NOMO-1 (cell line): ENCODE measurements around the gene ALKBH4.
"Not testable (repeated sequence)": the region's sequence is repeated elsewhere in the genome, so short reads cannot be mapped to it uniquely, and the experiment has no call there.

Source experiments
- DNase-seq, 2 experiments: peaks; one replicate each; lab custom pipeline; 2025; ENCODE audit not compliant: unreplicated experiment in 2 of 2; lab: John Stamatoyannopoulos, UW

The ALKBH4 gene

DNA sequence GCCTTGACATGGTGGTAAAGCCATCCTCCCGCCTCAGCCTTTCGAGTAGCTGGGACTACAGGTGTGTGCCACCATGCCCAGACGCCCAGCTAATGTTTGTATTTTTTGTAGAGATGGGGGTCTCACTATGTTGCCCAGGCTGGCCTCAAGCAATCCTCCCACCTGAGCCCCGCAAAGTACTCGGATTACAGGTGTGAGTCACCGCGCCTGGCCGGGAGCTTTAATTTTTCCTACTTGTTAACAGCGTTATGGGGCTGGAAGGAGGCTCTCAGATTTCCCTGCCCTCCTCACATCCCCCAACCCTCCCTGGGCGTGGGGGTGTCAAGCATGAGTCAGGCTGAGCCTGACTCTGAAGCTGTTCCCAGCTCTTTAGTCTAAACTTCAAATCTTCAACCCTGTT lies 8.3 kb downstream of the ALKBH4 start:
- no peak for DNase-seq

DNA sequence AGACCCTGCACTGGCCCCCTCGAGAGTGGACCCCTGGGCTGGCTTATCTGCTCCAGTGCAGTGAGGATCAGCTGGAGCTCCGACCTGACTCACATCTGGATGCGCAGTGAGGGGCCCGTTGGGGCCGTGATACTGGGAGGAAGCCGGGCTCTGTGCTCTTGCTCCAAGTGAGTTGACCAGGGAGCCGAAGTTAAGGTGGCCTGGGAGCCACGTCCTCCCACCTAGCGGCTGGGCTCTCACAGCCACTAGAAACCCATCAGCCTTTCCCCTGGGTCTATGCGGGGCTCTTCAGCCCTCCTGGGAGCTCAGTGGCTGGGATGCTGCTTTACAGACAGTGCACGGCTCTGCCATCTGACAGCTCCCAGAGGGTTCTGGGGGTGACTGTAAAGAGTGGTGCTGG lies 9.1 kb downstream of the ALKBH4 start:
- no peak for DNase-seq

DNA sequence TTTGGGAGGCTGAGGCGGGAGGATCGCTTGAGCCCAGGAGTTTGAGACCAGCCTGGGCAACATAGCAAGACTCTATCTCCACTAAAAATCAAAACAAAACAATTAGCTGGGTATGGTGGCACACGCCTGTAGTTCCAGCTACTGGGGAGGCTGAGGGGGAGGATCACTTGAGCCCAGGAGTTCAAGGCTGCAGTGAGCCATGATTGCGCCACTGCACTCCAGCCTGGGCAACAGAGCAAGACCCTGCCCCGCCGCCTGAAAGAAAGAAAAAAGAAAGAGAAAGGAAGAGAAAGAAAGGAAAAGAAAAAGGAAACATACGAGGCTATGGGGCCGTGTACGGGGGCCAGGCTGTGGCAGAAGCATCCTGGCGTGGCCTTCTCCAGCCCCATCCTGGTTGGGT lies 9.7 kb downstream of the ALKBH4 start:
- not testable (repeated sequence) for DNase-seq

DNA sequence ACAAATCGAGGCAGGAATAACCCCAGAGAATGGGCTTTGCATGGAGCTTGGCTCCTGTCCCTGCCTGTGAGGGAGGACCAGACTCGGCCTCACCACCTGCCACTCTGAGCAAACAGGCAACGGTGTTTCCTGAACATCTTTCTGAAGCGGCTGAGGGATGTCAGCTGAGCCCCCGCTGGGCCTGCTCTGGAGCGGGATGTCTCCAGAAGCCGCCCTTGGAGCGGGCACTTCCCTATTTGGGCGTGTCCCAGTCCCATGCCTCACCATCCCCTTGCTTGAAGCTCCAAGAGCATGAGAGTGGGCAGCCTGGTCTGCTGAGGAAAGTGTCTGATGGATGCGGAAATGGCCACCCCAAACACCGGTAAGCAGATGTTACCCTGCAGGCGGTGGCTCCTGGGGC lies 10.2 kb downstream of the ALKBH4 start:
- DNase-seq = no peak

DNA sequence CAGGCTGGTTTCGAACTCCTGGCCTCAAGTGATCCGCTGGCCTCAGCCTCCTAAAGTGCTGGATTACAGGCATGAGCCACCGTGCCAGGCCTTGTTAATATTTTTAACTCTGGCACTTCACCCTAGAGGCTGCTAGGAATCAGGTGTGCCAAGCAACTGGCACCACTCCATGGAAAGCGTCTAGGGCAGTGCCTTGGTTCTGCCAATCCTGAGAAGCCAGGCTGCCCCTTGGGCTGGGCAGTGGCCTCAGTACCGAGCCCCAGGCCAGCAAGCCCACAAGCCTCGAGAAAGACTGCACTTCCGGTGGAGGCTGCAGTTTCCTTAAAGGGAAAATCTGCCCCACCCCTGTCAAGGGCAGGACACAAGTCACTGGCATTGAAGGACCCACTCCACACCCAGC lies 11.3 kb downstream of the ALKBH4 start:
- no peak for DNase-seq

DNA sequence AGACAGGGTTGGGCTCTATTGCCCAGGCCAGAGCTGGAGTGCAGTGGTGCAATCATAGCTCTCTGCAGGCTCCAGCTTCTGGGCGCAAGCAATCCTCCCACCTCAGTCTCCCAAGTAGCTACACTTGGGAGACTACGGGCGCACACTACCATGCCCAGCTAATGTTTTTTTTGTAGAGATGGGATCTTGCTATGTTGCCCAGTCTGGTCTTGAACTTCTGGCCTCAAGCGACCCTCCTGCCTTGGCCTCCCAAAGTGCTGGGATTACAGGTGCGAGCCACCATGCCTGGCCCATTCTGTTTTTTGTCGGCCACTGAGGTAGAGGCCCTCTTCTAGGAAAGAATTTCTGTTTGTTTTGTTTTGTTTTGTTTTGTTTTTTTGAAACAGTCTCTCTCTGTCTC lies 12.2 kb downstream of the ALKBH4 start:
- no peak for DNase-seq

DNA sequence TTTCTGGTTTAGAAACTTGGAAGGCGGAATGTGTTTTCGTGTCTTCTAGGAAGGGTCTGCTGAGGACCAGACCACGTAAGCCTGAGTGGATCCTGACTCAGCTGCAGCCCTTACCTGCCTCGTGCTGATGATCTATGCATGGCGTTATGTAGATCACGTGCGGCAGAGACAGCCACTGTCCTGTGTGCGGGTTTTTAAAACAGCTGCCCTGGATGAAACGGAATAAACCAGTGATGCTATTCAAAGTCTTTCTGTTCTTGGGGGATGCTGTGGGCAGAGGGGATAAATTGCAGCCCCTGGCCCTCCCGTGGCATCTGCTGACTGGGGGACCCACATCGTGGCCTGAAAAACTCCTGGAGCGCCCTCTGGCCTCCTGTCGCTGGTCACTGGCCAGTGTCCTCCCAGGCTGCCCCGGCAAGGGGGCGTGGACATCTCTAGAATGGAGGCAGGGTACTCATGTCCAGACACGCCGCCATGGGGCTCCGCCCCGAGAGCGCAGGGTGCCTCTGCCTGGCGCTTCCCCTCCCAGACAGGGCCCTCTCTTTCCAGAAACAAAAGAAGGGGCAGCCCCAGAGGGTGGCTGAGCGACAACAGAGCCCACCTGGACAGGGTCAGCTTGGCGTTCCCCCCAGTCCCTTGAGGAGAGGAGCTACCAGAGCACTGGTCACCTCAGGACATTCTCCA lies 13.2 kb downstream of the ALKBH4 start:
- DNase-seq = no peak

DNA sequence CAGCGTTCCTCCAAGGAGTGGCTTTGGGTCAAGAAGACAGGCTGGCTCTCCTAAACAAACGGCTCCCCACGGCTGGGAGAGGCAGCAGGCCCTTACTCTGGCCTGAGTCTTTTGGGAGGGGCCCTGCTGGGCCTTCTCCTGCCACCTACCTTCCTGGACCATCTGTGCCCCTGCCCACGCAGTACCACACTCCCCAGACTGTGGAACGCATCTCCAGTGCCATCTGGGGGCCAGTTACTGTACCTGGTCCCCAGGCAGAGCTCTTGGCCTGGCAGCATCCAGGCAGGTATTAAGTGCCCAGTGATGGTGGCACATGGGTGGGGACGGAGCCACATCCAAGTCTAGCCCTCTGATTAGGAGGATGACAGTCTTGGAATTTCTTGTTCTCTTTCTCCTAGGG lies 14.4 kb downstream of the ALKBH4 start:
- DNase-seq = peak in 1 of 2 experiments; percentile 5

DNA sequence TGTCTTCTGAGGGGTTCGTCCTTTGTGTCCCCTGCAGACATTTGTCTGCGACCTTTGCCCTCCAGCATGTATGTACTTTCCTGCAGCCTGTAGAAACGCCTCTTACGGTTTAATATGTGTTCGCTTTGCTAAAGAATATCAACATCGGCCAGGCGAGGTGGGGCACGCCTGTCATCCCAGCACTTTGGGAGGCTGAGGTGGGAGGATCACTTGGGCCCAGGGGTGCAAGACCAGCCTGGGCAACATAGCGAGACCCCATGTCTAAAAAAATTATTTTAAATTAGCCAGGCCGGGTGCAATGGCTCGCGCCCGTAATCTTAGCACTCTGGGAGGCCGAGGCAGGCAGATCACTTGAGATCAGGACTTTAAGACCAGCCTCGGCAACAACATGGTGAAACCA lies 15.5 kb downstream of the ALKBH4 start:
- DNase-seq = no peak

DNA sequence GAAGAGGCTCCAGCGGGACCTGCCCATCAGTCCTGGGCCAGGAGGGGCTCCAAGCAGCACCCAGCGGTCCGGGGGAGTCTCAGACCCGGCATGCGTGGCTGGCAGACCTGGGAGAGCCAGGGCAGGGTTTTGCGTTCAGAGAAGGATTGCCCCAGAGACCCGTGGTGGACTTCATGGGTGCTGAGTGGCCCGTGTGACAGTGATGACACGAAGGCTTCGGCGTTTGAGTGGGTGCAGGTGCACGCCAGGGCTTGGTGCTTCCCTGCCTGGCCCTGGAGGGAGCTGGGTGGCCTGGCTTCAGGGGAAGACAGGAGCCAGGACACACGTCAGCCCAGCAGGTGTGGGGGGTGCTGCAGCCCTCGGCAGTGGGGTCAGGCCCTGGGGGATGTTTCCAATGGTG lies 17.4 kb downstream of the ALKBH4 start:
- DNase-seq = no peak

DNA sequence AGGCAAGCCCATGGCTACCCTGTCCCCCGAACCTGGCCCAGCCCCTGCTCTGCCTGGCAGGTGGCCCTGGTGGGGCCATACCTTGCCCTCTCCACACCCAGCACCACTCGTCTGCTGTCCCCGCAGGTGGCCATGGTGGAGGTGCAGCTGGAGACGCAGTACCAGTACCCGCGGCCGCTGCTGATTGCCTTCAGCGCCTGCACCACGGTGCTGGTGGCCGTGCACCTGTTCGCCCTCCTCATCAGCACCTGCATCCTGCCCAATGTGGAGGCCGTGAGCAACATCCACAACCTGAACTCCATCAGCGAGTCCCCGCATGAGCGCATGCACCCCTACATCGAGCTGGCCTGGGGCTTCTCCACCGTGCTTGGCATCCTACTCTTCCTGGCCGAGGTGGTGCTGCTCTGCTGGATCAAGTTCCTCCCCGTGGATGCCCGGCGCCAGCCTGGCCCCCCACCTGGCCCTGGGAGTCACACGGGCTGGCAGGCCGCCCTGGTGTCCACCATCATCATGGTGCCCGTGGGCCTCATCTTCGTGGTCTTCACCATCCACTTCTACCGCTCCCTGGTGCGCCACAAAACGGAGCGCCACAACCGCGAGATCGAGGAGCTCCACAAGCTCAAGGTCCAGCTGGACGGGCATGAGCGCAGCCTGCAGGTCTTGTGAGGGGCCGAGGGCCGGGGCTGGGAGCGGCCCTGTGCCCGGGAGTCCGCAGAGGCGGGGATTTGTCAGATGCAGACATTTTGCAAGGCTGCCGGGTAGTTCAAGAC lies 18.1 kb downstream of the ALKBH4 start:
- DNase-seq = no peak

DNA sequence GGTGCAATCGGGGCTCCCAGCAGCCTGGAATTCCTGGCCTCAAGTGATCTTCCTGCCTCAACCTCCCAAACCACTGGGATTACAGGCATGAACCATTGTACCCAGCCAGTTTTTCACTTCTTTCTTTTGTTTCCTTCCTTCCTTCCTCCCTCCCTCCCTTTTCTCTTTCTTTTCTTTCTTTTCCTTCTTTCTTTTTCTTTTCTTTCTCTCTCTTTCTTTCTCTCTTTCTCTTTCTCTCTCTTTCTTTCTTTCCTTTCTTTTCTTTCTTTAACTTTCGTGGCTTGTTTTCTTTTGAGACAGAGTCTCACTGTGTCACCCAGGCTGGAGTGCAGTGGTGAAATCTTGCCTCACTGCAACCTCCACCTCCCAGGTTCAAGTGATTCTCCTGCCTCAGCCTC lies 19.0 kb downstream of the ALKBH4 start:
- DNase-seq = no peak

DNA sequence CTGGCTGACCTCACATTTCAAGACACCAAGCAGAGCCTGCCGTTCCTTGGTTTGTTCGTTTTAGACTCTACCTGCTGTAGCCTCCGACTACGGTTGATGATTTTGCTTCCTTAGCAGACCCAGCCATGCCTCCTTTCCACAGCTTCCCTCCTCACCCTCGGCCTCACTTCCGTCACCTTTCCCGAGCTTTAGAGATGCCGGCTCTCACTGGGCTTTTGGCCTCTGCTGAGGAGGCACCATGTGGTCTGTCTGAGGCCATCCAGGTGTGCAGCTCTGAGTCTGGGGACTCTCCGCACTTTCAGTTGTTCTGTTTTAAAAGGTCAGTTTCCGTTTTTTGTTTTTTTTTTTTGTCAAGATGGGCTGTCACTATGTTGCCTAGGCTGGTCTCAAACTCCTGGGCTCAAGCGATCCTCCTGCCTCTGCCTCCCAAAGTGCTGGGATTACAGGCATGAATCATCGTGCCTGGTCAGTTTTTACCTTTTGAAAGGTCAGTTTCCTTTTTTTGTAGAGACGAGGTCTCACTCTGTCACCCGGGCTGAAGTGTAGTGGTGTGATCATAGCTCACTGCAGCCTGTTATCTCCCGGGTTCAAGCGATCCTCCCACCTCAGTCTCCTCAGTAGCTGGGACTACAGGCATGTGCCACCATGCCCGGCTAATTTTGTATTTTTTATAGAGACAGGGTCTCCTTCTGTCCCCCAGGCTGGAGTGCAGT lies 19.5 kb downstream of the ALKBH4 start:
- no peak for DNase-seq

DNA sequence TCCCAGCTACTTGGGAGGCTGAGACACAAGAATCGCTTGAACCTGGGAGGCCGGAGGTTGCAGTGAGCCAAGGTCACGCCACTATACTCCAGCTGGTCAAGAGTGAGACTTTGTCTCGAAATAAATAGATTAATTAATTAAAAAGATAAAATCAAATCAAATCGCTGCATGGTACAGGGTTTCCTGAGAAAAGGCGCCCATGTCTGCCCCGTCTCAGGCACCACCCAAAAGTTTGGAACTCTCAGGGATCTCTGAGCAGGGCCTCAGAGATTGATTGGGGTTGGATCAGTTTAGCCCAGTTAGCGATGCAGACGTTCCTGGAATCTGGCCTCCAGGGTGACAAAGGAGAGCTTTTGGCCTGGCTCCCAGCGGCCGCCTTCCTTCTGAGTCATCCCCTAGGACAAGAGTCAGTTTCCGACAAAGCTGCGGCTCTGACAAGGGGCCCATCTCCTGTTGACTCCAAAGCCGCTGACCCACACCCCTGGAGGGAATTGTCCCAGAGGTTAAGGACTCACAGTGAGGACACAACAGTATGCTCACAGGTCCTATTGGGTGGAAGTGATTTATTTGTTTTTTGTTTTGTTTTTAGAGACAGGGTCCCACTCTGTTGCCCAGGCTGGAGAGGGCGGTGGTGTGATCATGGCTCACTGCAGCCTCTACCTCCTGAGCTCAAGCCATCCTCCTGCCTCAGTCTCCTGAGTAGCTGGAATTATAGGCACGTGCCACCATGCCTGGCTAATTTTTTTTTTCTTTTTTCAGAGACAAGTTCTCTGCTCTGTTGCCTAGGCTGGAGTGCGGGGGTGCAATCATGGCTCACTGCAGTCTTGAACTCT lies 24.5 kb downstream of the ALKBH4 start:
- no peak for DNase-seq

DNA sequence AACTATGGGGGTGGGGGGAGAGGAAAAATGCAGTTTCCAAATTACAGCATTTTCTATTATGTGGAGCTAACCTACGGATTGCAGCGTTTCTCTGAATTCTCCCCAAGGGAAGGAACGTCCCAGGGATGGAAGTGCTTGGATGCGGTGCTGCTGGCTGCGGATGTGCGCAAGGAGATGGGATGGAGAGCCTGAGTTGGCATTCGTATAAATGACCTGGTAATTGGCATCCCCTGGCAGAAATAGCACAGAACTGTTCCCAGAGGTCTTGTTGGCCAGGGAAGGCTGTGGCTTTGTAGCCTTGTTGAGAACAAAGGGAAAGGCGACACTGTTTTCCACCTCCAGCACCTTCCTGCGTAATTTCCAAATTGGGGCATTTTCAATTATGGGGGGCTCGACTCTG lies 28.5 kb downstream of the ALKBH4 start:
- DNase-seq = no peak

DNA sequence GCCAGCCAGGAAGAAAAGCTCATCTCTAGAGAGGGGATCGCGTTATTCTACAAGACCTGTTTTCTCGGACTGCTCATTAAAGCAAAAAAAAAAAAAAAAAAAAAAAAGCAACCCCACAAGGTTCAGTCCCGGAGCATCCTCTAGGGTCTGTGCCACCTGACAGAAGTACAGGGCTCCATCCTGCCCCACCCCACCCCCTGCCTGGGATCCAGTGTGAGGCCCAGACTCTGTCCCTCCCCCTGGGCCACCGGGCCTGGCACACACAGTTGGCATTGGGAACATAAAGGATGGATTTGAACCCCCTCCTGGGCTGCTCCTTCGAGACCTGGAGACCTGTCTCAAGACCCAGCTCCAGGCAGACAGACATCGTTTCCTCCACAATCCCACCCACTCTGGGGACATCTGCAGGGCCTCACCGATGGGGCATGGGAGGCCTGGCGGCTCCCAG lies 30.6 kb downstream of the ALKBH4 start:
- no peak for DNase-seq

DNA sequence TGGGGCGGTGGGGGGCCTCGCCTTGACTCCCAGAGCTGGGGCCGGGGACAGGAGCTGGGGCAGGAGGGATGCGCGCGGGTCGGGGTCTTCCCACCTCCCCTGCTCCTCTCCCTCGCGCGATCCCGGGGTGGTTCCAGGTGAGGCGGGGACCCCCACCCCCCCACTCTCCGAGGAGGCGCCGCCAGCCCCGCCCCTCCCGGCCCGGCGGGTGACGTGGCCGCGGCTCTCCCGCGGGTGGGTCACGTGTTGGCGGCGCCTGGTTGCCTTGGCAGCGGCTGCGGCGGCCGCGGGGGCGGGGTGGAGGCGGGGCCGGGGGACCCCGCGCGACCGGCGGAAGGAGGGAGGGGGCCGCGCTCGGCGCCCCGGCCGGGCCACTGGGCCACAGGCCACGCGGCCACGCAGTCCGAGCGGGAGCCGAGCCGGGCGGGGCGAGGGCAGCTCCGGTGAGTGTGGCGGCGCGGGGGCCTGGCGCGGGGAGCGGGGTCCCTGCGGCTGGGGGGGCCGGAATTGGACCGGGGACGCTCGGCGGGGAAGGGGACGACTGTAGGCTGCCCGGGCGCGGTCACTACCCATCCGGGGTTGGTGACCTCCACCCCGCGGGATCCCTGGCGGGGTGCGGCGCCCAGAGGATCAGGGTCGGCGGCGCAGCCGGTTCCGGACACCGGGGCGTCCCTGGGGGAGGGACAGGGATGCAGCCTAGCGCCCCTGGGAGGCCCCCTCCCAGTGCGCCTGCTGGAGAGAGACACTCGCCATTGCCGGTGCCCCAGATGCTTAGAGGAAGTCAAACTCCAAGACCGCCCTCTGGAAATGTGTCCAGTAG lies 31.2 kb downstream of the ALKBH4 start, which contains the start of gene ORAI2:
Gene ORAI2 (plus strand): TSS at position 357 of the 820 bp plus-strand sequence. CDS start 5,382 bp downstream, outside the sequence.
- DNase-seq = peak; percentile 74 to 86

DNA sequence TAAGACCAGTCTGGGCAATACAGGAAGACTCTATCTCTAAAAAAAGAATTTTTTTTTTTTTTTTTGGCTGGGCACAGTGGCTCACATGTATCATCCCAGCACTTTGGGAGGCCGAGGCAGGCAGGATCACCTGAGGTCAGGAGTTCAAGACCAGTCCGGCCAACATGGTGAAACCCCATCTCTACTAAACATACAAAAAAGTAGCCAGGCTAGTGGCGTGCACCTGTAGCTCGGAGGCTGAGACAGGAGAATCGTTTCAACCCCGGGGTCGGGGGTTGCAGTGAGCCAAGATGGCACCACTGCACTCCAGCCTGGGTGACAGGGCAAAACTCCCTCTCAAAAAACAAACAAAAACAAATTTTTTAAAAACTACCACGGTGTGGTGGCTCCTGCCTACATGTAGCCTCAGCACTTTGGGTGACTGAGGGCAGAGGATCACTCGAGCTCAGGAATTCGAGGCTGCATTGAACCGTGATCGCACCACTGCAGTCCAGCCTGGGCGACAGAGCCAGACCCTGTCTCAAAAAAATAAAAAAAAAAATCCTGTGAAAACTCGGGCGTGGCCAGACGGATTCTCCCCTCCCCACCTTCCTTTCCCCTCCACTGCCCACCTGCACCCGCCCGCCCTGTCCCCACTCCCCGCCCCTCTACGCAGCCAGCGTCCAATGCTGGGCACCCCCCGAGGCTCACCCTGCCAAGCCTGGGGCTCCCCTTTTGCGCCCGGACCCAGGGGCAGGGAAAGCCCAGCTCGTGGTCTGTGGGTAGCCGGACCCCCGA lies 32.0 kb downstream of the ALKBH4 start:
- no peak for DNase-seq

DNA sequence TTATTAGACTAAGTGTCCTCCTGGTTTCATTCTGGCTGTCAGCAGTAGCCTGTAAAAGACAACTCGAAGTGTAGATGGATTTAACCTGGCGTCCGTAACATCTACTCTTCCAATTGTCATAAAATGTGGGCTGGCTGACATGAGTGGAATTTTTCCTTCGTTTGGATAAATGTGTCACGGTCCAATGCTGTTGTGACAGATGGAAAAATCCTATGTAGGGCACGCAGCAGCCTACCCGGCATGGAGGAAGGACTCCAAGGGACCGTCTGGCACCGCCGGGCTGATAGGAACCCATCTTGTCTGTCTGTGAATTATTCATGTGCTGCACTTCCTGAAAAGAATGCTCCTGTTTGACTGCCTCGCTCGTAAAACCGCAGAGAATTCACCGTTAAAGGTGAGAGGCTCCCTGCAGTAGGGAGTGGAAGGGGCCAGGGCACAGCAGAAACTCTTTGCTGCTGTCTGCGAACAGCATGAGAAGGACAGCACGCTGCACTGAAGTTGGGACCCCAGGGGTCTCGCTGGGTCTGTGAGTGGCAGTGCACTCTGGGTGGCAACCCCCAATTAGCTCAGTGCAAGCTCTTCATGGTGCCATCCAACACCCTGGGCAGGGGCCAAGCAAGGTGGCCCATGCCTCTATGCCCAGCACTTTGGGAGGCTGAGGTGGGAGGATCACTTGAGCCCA lies 32.9 kb downstream of the ALKBH4 start:
- peak; percentile 68 to 77 for DNase-seq
